T47D (cell line): ENCODE results near the gene UBE2J2.
A peak's percentile ranks its signal among the peaks of the same experiment; 100 is the strongest.

Experiments
- DNase-seq, 2 experiments: peaks; one replicate each; pipeline versions ENCODE4 v3.0.0 to v3.0.0-alpha.2; 2011 to 2012; ENCODE audit warnings: low read depth in 1 of 2, low spot score in 1 of 2
- JUND ChIP-seq: IDR thresholded peaks from 2 replicates; pipeline ENCODE4 v1.6.1; 2012; ENCODE audit warnings: low read depth
- in situ Hi-C: cut with HindIII; loops from 2 replicates; pipeline ENCODE4 v1.10.0; 2016; ENCODE audit warnings: low sequenced_read_pairs, low pct_unique_long_range_greater_than_20kb

Gene UBE2J2

DNA sequence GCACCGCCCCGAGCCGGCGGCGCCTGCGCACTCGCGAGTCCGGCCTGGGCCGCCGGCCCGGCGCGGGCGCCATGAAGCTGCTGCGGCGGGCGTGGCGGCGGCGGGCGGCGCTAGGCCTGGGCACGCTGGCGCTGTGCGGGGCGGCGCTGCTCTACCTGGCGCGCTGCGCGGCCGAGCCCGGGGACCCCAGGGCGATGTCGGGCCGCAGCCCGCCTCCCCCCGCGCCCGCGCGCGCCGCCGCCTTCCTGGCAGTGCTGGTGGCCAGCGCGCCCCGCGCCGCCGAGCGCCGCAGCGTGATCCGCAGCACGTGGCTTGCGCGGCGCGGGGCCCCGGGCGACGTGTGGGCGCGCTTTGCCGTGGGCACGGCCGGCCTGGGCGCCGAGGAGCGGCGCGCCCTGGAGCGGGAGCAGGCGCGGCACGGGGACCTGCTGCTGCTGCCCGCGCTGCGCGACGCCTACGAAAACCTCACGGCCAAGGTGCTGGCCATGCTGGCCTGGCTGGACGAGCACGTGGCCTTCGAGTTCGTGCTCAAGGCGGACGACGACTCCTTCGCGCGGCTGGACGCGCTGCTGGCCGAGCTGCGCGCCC, 41.4 kb downstream of the UBE2J2 start, which contains the start of gene B3GALT6:
Gene B3GALT6 (plus strand): TSS at position 30 of the 588 bp plus-strand sequence. CDS start 42 bp downstream, at position 72.
- TF ChIP-seq JUND = no peak
- in situ Hi-C loops = no loop called here
- no peak for DNase-seq

DNA sequence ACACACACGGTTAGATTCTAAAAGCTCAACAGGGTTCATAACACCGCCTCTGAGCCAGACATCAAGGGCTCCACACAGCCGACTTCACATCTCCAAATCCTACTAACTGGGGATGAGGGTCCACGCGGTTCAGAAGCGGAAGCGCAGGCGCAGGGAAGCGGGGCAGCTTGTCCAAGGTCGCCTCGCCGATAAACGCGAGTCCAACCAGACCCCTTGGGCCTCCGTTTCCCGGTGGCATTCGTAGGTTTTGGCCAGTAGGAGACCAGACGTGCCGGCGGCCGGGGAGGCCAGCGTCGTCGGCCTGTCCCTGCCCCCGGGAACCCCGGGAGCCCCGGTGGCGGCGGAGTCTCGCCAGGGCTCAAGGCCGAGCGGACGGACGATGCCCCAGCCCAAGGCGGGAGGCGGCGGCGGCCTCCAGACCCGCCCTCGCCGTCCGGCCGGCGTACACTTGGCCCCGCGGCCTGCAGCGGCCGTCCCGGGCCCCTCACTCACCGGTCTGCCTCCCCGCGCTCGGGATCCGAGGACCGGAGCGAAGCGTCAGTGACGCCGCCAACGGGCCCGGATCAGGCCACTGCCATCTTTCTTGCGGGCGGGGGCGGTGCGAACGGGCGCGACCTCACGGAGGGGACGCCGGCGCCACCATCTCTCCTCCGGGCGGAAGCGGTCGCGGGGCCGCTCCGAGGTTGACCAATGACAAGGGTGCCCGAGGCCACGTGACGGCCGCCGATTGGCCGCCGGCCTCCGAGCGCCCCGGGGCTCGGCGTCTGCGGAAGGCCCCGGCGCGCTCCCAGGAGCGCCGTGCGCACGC, 42.0 kb downstream of the UBE2J2 start, which contains the start of gene SDF4:
Gene SDF4 (minus strand): TSS at position 602 of the 808 bp plus-strand sequence. CDS start 3,229 bp downstream, outside the sequence.
- no peak for TF ChIP-seq JUND
- peak; percentile 95 to 98 for DNase-seq
- in situ Hi-C loops = no loop called here

DNA sequence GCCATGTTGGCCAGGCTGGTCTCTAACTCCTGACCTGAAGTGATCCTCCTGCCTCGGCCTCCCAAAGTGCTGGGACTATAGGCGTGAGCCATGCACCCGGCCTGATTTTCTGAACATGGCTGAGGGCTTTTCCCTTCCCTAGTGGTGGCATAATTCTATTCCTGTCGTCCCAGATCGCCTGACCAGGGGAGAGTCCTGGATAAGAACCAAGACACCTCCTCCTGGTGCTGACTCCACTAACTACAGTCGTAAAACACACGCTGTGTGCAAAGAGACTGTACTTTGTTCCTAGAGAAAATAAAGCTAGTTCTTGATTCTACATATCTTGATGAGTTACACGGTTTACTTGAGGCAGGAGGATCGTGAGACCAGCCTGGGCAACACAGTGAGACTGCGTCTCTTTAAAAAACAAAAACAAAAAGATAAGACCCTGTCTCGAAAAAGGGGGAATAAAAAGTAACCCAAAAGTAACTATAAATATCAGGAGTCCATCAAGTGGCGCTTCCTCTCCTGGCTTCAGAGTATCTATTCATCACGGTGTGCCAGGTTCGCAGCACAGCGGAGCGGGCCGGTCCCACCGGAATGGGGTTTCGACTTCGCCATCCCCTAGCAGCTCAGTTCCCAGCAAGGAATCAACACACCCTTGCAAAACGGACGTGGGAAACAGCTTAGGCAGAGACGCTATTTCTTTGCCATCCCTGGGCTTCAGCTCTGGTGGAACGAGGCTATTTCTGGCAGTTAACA, 42.8 kb downstream of the UBE2J2 start:
- in situ Hi-C loops = no loop called here
- DNase-seq = peak; percentile 77 to 80
- no peak for TF ChIP-seq JUND

DNA sequence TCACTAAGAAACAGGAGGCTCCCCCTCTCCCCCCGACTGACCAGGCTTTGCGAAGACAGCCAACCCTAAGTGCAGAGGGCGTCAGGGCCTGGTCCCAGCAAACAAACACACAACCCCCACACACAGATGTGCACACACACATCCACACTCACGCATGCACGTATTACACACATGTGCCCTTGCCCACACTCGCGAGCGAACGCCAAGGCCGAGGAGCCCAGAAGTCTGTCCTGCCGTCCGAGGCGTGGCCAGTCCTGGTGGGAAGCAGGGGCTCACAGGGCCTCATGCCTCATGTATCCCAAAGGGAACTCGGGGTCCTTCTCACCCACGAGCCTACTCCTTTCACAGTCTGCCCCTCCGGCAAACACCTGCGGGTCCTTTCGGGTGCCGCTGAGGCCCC, 43.9 kb downstream of the UBE2J2 start:
- in situ Hi-C loops = no loop called here
- DNase-seq = no peak
- TF ChIP-seq JUND = no peak

DNA sequence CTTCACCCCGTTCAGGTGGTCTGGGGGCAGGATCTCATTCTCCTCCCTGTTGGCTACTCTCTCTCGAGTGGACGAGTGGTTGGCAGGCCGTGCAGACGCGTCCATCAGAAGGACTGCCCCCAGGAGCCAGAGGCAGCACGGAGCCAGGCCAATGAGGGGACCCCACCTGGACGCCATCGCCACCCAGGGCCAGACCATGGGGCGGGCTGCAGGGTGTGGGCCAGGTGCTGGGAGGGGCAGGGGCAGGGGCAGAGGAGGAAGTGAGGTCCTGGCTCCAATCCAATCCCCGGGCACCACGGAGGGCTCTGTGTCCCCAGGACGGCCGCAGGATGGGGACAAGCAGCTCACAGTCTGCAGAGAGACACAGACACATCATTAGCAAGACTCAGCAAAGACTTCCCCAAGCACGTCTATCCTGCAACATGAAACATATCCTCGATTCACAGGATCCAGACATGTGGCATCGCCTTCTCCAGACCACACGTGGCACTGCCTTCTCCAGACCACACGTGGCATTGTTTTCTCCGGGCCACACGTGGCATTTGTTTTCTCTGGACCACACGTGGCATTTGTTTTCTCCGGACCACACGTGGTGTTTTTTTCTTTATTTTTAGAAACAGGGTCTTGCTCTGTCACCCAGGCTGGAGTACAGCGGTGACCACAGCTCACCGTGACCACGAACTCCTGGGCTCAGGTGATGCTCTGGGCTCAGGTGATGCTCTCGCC, 44.9 kb downstream of the UBE2J2 start:
- TF ChIP-seq JUND = no peak
- no peak for DNase-seq
- in situ Hi-C loops = no loop called here

DNA sequence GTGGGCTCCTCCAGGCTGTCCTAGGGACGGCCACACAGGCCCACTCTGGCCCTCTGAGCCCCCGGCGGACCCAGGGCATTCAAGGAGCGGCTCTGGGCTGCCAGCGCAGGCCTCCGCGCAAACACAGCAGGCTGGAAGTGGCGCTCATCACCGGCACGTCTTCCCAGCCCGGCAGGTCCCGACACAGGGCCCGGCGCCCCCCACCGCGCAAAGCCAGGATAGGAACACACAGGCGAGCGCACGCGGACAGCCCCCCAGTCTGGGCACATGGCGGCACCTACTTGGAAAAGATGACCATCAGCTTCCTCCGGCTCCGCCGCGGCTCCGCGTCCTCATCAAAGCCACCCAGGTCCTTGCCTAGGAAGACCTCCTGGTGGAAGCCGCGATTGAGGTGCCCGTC, 45.5 kb downstream of the UBE2J2 start:
- TF ChIP-seq JUND = no peak
- in situ Hi-C loops = no loop called here
- DNase-seq = no peak

DNA sequence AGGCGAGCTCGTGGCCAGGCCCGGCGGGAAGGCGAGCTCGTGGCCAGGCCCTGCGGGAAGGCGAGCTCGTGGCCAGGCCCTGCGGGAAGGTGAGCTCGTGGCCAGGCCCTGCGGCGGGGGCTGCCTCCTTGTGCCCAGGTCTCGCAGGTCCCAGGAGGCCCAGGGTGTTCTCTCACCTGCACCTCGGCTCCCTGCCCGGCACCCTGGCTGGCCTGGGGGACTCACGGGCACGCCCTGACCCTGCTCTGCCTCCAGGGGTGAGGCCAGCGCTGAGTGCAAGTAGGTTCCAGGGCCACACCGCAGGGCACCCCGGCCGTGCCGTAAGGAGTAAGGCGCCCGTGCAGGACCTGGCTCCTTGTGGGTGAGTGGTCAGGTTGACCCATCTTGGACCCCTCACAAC, 46.3 kb downstream of the UBE2J2 start:
- in situ Hi-C loops = no loop called here
- TF ChIP-seq JUND = no peak
- no peak for DNase-seq

DNA sequence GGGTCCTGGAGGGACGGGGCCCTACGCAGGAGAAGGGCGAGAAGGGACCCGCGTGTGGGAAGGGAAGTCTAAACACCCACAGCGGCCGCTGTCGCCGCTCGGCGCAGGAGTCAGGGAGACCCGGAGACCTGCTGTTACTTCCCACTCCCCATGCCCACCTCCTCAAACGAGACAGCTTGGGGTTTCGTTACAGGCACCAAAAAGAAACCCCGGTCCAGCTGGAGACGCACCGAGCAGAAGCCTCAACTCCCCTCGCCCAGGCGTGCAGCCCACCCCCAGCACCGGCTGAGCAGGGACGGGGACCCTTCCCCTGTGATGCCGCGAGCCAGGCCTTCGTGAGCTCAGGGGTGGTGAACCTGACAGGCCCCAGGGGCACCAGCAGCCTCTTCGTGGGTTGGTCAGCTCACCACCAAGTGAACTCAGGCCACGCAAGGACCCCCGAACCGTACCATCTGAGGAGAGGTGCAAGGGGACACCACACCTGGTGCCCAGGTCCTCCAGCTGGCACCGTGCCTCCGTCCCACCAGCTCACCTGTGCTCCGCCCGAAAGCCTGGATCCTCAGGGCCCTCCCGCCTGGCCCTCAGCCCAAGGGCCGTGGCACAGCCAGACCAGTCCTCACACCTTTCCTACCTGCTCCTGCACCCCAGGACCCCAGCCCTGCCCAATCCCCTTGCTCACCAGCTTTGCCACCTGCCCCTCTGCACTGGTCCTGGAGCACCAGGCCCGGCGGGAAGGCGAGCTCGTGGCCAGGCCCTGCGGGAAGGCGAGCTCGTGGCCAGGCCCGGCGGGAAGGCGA, 46.9 kb downstream of the UBE2J2 start:
- no peak for DNase-seq
- TF ChIP-seq JUND = no peak
- in situ Hi-C loops = no loop called here

DNA sequence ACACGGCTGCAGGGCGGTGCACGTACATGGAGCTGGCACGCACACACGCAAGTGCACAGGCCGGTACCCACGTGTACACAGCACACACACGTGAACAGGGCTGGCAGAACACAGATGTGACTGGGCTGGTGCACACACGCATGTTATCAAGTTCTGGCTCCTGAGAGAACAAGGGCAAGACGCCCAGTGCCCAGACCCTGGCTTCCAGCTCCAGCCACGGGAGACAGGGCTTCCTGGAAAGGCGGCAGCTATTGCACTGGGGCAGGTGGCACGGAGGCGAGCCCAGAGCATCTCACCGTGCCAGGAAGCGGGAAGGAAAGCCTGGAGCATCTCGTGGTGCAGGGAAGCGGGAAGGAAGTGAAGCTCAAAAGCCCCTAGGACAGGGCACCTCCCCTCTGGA, 47.7 kb downstream of the UBE2J2 start:
- no peak for DNase-seq
- in situ Hi-C loops = no loop called here
- TF ChIP-seq JUND = no peak

DNA sequence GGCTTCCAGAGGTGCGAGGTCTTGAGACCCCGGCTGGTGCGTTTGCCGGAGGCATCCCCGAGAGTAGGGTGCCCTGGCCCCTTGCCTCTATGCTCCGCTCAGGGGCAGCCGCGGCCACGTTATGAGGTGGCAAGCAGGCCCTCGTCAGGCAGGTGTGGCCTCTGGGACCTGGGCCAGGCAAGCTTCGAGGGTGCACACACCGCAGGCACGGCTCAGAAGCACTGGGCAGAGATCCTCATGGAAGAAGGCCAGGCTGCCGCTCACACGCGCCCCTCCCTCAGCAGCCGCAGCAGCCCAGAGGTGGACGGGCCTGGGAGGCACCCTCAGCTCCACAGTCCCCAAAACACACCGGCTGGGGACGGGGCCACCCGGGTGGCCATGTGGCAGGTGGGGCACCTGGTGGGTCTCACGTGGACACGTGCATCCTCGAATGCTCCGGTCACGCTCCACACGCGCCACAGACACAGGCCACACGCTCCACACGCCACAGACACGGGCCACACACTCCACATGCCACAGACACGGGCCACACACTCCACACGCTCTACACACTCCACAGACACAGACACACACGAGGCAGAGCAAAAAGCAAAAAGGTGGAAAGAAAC, 48.3 kb downstream of the UBE2J2 start:
- no peak for DNase-seq
- in situ Hi-C loops = no loop called here
- TF ChIP-seq JUND = no peak

DNA sequence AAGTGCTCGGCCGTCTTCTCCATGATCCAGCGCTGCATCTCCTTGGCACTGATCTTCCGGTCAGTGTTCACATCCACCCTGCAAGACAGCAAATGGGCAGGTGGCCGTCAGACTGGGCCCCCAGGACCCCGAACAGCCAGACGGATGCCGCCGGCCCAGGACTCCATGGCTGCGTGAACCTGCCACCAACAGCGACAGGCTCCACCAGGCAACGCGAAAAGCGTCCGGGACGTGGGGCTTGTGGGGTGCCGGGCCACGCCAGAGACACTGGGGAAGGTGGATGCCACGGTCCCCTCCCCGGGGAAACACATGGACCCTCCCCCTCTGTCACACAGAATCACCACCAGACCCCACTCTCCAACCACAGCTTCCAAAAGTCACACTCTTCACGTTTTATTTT, 49.8 kb downstream of the UBE2J2 start:
- no peak for DNase-seq
- in situ Hi-C loops = no loop called here
- TF ChIP-seq JUND = no peak
